SK-N-SH treated with all-trans-retinoic acid at 6 μM for 48 hours (cell line): ENCODE measurements around the gene CFAP73.

Experiments used
- ATAC-seq: fragments of 200-7000 bp; cut with Tn5 transposase; 3 replicates; pipeline ENCODE4 v1.9.1; 2020; ENCODE audit warnings: mild to moderate bottlenecking, moderate library complexity
- BACH2 ChIP-seq: fragments of 250-450 bp; sonication (Bioruptor Pico); IDR thresholded peaks from 2 replicates; pipeline ENCODE4 v1.9.0; 2021; ENCODE audit warnings: mild to moderate bottlenecking, borderline replicate concordance
- CSDC2 ChIP-seq: fragments of 250-450 bp; sonication (Bioruptor Pico); IDR thresholded peaks from 2 replicates; pipeline ENCODE4 v1.5.0; 2020; ENCODE audit warnings: mild to moderate bottlenecking, moderate library complexity
- ESRRG ChIP-seq: fragments of 250-450 bp; sonication (Bioruptor Pico); IDR thresholded peaks from 2 replicates; pipeline ENCODE4 v1.6.1; 2021; ENCODE audit warnings: mild to moderate bottlenecking
- GLIS3 ChIP-seq: fragments of 250-450 bp; sonication (Bioruptor Pico); IDR thresholded peaks from 2 replicates; pipeline ENCODE4 v1.5.0; 2020; ENCODE audit warnings: mild to moderate bottlenecking, moderate library complexity
- OSR1 ChIP-seq: fragments of 250-450 bp; sonication (Bioruptor Pico); IDR thresholded peaks from 2 replicates; pipeline ENCODE4 v1.8.0; 2022; ENCODE audit warnings: moderate library complexity, mild to moderate bottlenecking, inconsistent platforms
- PPARA ChIP-seq: fragments of 250-450 bp; sonication (Bioruptor Pico); IDR thresholded peaks from 2 replicates; pipeline ENCODE4 v1.5.0; 2020; ENCODE audit warnings: mild to moderate bottlenecking, borderline replicate concordance
- RARB ChIP-seq: fragments of 250-450 bp; sonication (Bioruptor Pico); IDR thresholded peaks from 2 replicates; pipeline ENCODE4 v1.8.0; 2021; ENCODE audit warnings: mild to moderate bottlenecking, moderate library complexity
- TCF4 ChIP-seq: fragments of 250-450 bp; sonication (Bioruptor Pico); IDR thresholded peaks from 2 replicates; pipeline ENCODE4 v1.8.0; 2021; ENCODE audit warnings: mild to moderate bottlenecking, moderate library complexity, borderline replicate concordance
- TOX ChIP-seq: fragments of 250-450 bp; sonication (Bioruptor Pico); IDR thresholded peaks from 2 replicates; pipeline ENCODE4 v1.8.0; 2021; ENCODE audit warnings: mild to moderate bottlenecking, moderate library complexity, borderline replicate concordance
- ZC3H10 ChIP-seq: fragments of 250-450 bp; sonication (Bioruptor Pico); IDR thresholded peaks from 2 replicates; pipeline ENCODE4 v1.5.1; 2021; ENCODE audit warnings: mild to moderate bottlenecking, moderate library complexity
- ZFP30 ChIP-seq: fragments of 450-650 bp; formaldehyde crosslinking; IDR thresholded peaks from 2 replicates; pipeline ENCODE4 v1.5.0; 2022; ENCODE audit warnings: mild to moderate bottlenecking, moderate library complexity
- ZNF565 ChIP-seq: fragments of 450-650 bp; formaldehyde crosslinking; conservative IDR thresholded peaks from 2 replicates; pipeline ENCODE4 v1.5.0; 2020; ENCODE audit warnings: low read depth, mild to moderate bottlenecking, moderate library complexity
- ZNF70 ChIP-seq: fragments of 450-650 bp; formaldehyde crosslinking; IDR thresholded peaks from 2 replicates; pipeline ENCODE4 v1.5.0; 2020; ENCODE audit warnings: mild to moderate bottlenecking, moderate library complexity
- ZNF8 ChIP-seq: fragments of 450-650 bp; formaldehyde crosslinking; IDR thresholded peaks from 2 replicates; pipeline ENCODE4 v1.5.0; 2020; ENCODE audit warnings: mild to moderate bottlenecking, moderate library complexity
- TF ChIP-seq, protein P1 (sequence below): fragments of 250-450 bp; sonication (Bioruptor Pico); IDR thresholded peaks from 2 replicates; pipeline ENCODE4 v1.8.0; 2020; ENCODE audit warnings: mild to moderate bottlenecking, moderate library complexity, borderline replicate concordance
- TF ChIP-seq, protein P2 (sequence below): fragments of 250-450 bp; sonication (Bioruptor Pico); IDR thresholded peaks from 2 replicates; pipeline ENCODE4 v1.8.0; 2021; ENCODE audit warnings: low read depth, mild to moderate bottlenecking, moderate library complexity, borderline replicate concordance
- TF ChIP-seq, protein P3 (sequence below): fragments of 250-450 bp; sonication (Bioruptor Pico); IDR thresholded peaks from 2 replicates; pipeline ENCODE4 v1.5.1; 2020; ENCODE audit warnings: low read depth, mild to moderate bottlenecking, moderate library complexity
- TF ChIP-seq, protein P4 (sequence below): fragments of 250-450 bp; sonication (Bioruptor Pico); IDR thresholded peaks from 2 replicates; pipeline ENCODE4 v1.5.0; 2020; ENCODE audit warnings: mild to moderate bottlenecking, moderate library complexity
- TF ChIP-seq, protein P5 (sequence below): fragments of 250-450 bp; sonication (Bioruptor Pico); IDR thresholded peaks from 2 replicates; pipeline ENCODE4 v1.5.1; 2021; ENCODE audit warnings: mild to moderate bottlenecking, moderate library complexity

The CFAP73 gene

DNA sequence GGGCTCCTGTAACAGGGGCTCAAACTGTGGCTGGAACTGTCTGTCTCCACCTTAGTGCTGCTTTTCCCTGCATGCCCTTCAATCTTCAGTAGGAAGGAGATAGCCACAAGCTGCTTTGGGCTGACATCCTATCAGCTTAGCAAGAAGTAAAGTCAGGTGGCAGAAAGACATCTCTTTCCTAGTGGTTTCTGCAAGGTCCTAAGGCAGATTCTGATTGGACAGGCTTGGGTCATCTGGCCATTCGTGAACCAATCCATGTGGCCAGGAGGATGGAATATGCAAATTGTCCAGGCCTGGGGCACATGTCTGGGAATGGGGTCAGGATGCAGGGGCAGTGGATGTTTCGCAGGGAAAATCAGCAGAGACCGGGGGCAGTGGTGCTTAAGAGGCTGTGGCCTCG lies 41.2 kb downstream of the CFAP73 start (continued):
- TF ChIP-seq, protein P1, sequence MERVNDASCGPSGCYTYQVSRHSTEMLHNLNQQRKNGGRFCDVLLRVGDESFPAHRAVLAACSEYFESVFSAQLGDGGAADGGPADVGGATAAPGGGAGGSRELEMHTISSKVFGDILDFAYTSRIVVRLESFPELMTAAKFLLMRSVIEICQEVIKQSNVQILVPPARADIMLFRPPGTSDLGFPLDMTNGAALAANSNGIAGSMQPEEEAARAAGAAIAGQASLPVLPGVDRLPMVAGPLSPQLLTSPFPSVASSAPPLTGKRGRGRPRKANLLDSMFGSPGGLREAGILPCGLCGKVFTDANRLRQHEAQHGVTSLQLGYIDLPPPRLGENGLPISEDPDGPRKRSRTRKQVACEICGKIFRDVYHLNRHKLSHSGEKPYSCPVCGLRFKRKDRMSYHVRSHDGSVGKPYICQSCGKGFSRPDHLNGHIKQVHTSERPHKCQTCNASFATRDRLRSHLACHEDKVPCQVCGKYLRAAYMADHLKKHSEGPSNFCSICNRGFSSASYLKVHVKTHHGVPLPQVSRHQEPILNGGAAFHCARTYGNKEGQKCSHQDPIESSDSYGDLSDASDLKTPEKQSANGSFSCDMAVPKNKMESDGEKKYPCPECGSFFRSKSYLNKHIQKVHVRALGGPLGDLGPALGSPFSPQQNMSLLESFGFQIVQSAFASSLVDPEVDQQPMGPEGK (CRISPR knock-in tag) = no peak
- TF ChIP-seq ZC3H10 (CRISPR knock-in tag) (no peak), ESRRG (no peak), OSR1 (CRISPR knock-in tag) (no peak), ZNF8 (CRISPR knock-in tag) (no peak), ZNF70 (CRISPR knock-in tag) (no peak), TCF4 (CRISPR knock-in tag) (no peak)
- TF ChIP-seq, protein P2, sequence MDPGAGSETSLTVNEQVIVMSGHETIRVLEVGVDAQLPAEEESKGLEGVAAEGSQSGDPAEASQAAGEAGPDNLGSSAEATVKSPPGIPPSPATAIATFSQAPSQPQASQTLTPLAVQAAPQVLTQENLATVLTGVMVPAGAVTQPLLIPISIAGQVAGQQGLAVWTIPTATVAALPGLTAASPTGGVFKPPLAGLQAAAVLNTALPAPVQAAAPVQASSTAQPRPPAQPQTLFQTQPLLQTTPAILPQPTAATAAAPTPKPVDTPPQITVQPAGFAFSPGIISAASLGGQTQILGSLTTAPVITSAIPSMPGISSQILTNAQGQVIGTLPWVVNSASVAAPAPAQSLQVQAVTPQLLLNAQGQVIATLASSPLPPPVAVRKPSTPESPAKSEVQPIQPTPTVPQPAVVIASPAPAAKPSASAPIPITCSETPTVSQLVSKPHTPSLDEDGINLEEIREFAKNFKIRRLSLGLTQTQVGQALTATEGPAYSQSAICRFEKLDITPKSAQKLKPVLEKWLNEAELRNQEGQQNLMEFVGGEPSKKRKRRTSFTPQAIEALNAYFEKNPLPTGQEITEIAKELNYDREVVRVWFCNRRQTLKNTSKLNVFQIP = no peak

DNA sequence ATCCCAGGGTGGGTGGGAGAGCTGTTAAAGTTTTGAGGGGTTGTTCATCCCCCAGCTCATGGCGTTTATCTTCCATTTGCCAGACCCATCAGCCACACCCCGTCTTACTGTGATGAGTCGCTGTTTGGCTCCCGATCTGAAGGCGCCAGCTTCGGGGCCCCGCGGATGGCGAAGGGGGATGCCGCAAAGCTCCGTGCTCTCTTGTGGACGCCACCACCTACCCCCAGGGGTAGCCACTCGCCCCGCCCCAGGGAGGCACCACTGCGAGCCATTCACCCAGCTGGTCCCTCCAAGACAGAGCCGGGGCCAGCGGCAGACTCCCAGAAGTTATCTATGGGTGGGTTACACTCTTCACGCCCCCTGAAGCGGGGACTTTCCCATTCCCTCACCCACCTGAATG lies 41.7 kb downstream of the CFAP73 start:
- TF ChIP-seq, protein P3, sequence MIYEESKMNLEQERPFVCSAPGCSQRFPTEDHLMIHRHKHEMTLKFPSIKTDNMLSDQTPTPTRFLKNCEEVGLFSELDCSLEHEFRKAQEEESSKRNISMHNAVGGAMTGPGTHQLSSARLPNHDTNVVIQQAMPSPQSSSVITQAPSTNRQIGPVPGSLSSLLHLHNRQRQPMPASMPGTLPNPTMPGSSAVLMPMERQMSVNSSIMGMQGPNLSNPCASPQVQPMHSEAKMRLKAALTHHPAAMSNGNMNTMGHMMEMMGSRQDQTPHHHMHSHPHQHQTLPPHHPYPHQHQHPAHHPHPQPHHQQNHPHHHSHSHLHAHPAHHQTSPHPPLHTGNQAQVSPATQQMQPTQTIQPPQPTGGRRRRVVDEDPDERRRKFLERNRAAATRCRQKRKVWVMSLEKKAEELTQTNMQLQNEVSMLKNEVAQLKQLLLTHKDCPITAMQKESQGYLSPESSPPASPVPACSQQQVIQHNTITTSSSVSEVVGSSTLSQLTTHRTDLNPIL (CRISPR knock-in tag) = no peak
- no peak for TF ChIP-seq TOX (CRISPR knock-in tag)
- TF ChIP-seq, protein P4, sequence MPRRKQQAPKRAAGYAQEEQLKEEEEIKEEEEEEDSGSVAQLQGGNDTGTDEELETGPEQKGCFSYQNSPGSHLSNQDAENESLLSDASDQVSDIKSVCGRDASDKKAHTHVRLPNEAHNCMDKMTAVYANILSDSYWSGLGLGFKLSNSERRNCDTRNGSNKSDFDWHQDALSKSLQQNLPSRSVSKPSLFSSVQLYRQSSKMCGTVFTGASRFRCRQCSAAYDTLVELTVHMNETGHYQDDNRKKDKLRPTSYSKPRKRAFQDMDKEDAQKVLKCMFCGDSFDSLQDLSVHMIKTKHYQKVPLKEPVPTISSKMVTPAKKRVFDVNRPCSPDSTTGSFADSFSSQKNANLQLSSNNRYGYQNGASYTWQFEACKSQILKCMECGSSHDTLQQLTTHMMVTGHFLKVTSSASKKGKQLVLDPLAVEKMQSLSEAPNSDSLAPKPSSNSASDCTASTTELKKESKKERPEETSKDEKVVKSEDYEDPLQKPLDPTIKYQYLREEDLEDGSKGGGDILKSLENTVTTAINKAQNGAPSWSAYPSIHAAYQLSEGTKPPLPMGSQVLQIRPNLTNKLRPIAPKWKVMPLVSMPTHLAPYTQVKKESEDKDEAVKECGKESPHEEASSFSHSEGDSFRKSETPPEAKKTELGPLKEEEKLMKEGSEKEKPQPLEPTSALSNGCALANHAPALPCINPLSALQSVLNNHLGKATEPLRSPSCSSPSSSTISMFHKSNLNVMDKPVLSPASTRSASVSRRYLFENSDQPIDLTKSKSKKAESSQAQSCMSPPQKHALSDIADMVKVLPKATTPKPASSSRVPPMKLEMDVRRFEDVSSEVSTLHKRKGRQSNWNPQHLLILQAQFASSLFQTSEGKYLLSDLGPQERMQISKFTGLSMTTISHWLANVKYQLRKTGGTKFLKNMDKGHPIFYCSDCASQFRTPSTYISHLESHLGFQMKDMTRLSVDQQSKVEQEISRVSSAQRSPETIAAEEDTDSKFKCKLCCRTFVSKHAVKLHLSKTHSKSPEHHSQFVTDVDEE (CRISPR knock-in tag) = no peak
- TF ChIP-seq TCF4 (CRISPR knock-in tag) = no peak
- TF ChIP-seq CSDC2 = no peak
- TF ChIP-seq ESRRG = no peak
- TF ChIP-seq ZNF70 (CRISPR knock-in tag) = no peak
- no peak for ATAC-seq

DNA sequence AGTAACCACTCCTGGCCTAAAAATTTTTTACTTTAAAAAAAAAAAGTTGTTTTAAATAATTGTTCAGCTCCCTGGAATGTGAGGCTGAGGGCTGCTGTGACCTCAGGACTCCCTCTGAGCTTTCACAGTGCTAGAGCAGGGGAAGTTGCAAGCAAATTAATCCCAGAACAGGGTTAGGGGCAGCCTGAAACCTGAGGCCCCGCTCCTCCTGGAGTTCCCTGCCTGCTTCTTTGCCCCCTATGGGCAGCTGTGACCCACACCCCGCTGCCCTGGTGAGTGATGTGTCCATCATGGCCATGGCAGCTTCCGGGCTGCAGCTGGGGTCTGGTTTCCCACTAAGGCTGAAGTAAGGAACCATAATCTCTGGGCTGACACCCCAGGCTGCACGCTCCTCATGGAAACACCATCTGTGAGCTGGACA lies 45.5 kb downstream of the CFAP73 start:
- peak; percentile 53 for ATAC-seq
- TF ChIP-seq ZNF70 (CRISPR knock-in tag) (no peak), OSR1 (CRISPR knock-in tag) (no peak), GLIS3 (CRISPR knock-in tag) (no peak), TOX (CRISPR knock-in tag) (no peak), BACH2 (CRISPR knock-in tag) (no peak), ZFP30 (CRISPR knock-in tag) (no peak), PPARA (no peak)
- TF ChIP-seq, protein P3 (CRISPR knock-in tag) = no peak

DNA sequence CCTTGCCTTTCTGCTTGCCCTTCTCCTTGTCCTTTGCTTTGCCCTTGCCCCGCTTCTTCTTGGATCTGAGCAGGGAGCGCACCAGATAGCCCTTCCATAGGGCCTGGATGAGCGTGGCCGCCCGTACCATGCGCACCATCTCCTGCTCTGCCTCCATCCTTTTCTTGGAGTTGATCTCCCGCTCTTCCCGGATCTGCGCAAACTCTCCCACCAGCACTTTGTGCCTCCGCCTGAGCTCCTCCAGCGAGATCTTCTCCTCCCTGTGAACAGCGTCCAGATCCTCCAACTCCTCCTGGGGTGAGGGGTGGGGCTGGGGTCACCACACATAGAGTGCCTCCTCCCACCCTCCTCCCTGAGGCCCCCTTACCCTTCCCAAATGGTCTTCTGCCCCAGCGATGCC lies 46.1 kb downstream of the CFAP73 start:
- TF ChIP-seq OSR1 (CRISPR knock-in tag) (no peak), ZNF565 (CRISPR knock-in tag) (no peak), ESRRG (no peak), RARB (no peak), ZNF70 (CRISPR knock-in tag) (no peak), ZFP30 (CRISPR knock-in tag) (no peak), ZC3H10 (CRISPR knock-in tag) (no peak), CSDC2 (no peak), TCF4 (CRISPR knock-in tag) (no peak), PPARA (no peak)
- TF ChIP-seq, protein P5, sequence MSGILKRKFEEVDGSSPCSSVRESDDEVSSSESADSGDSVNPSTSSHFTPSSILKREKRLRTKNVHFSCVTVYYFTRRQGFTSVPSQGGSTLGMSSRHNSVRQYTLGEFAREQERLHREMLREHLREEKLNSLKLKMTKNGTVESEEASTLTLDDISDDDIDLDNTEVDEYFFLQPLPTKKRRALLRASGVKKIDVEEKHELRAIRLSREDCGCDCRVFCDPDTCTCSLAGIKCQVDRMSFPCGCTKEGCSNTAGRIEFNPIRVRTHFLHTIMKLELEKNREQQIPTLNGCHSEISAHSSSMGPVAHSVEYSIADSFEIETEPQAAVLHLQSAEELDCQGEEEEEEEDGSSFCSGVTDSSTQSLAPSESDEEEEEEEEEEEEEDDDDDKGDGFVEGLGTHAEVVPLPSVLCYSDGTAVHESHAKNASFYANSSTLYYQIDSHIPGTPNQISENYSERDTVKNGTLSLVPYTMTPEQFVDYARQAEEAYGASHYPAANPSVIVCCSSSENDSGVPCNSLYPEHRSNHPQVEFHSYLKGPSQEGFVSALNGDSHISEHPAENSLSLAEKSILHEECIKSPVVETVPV (CRISPR knock-in tag) = no peak

More for the DNA sequence above, 46.1 kb downstream of the CFAP73 start:
- ATAC-seq = no peak
